GM23338 (cell line): ENCODE data around the gene BCKDHA. TPM values are rescaled to one million over a fixed set of nuclear protein-coding genes. Genes with fewer than 3 reads are reported as not detected.

ENCODE experiments used
- ATAC-seq: fragments of 200-7000 bp; cut with Tn5 transposase; 3 replicates; pipeline ENCODE4 v1.9.1; 2020
- DNase-seq: peaks from one replicate; pipeline ENCODE4 v3.0.0-alpha.2; 2015; ENCODE audit warnings: low spot score
- H2AFZ ChIP-seq: fragments of 200-600 bp; sonication (generic); 2 replicates; pipeline ENCODE4 v1.8.0; 2016; ENCODE audit warnings: antibody characterized with exemption, mild to moderate bottlenecking, moderate library complexity
- H3F3A ChIP-seq: fragments of 200-600 bp; sonication (generic); replicated peaks from 2 replicates; pipeline ENCODE4 v1.8.0; 2017; ENCODE audit warnings: antibody characterized with exemption, mixed run types, low read depth
- H3K27ac ChIP-seq: fragments of 200-600 bp; sonication (generic); 2 replicates; pipeline ENCODE4 v1.6.1; 2016; ENCODE audit warnings: low read depth
- H3K27me3 ChIP-seq: fragments of 200-600 bp; sonication (generic); 2 replicates; pipeline ENCODE4 v1.8.0; 2016; ENCODE audit warnings: mild to moderate bottlenecking, mixed run types, moderate library complexity; ENCODE audit not compliant: insufficient read depth
- H3K36me3 ChIP-seq: fragments of 200-600 bp; sonication (generic); 2 replicates; pipeline ENCODE4 v1.8.0; 2016; ENCODE audit warnings: mild to moderate bottlenecking; ENCODE audit not compliant: insufficient read depth
- H3K4me1 ChIP-seq: fragments of 200-600 bp; sonication (generic); 2 replicates; pipeline ENCODE4 v1.8.0; 2016; ENCODE audit warnings: mild to moderate bottlenecking, moderate library complexity; ENCODE audit not compliant: insufficient read depth
- H3K4me2 ChIP-seq: fragments of 200-600 bp; sonication (generic); 2 replicates; pipeline ENCODE4 v1.7.1; 2017; ENCODE audit warnings: mixed run types
- H3K4me3 ChIP-seq: fragments of 200-600 bp; sonication (generic); 2 replicates; pipeline ENCODE4 v1.6.1; 2016; ENCODE audit warnings: mixed run types
- H3K79me2 ChIP-seq: fragments of 200-600 bp; sonication (generic); replicated peaks from 2 replicates; pipeline ENCODE4 v1.8.0; 2017; ENCODE audit warnings: mild to moderate bottlenecking; ENCODE audit not compliant: insufficient read depth
- H3K9me2 ChIP-seq: fragments of 200-600 bp; sonication (generic); 2 replicates; pipeline ENCODE4 v1.8.0; 2017; ENCODE audit not compliant: insufficient read depth
- H4K20me1 ChIP-seq: fragments of 200-600 bp; sonication (generic); replicated peaks from 2 replicates; pipeline ENCODE4 v1.8.0; 2017; ENCODE audit warnings: mild to moderate bottlenecking; ENCODE audit not compliant: insufficient read depth
- H3K27ac Mint-ChIP-seq: 2 replicates; pipeline ENCODE4 v1.8.0; 2020; ENCODE audit warnings: inconsistent platforms, mild to moderate bottlenecking, moderate library complexity, mixed read lengths
- H3K27me3 Mint-ChIP-seq: 3 replicates; pipeline ENCODE4 v1.8.0; 2022; ENCODE audit warnings: low read depth, mild to moderate bottlenecking, moderate library complexity, mixed read lengths, inconsistent platforms; ENCODE audit not compliant: insufficient read depth, poor library complexity
- H3K36me3 Mint-ChIP-seq: 3 replicates; pipeline ENCODE4 v1.8.0; 2021; ENCODE audit warnings: low read depth, mild to moderate bottlenecking, inconsistent platforms, moderate library complexity, mixed read lengths
- H3K4me1 Mint-ChIP-seq: 3 replicates; pipeline ENCODE4 v1.8.0; 2020; ENCODE audit warnings: mild to moderate bottlenecking, inconsistent platforms, mixed read lengths
- H3K4me3 Mint-ChIP-seq: 3 replicates; pipeline ENCODE4 v1.8.0; 2021; ENCODE audit warnings: moderate library complexity, mild to moderate bottlenecking, inconsistent platforms, mixed read lengths
- H3K9me3 Mint-ChIP-seq: 3 replicates; pipeline ENCODE4 v1.8.0; 2020; ENCODE audit warnings: moderate library complexity, mild to moderate bottlenecking, inconsistent platforms, mixed read lengths
- CREB1 ChIP-seq: fragments of 250-450 bp; sonication (Bioruptor Pico); IDR thresholded peaks from 2 replicates; pipeline ENCODE4 v1.5.0; 2020; ENCODE audit warnings: low read depth, mild to moderate bottlenecking, moderate library complexity
- EZH2 ChIP-seq: fragments of 200-600 bp; sonication (generic); IDR thresholded peaks from one replicate; pipeline ENCODE4 v1.8.0; 2017; ENCODE audit warnings: antibody characterized with exemption, mild to moderate bottlenecking, low read depth; ENCODE audit not compliant: unreplicated experiment
- EZH2phosphoT487 ChIP-seq: fragments of 200-600 bp; sonication (generic); IDR thresholded peaks from one replicate; pipeline ENCODE4 v1.8.1; 2018; ENCODE audit warnings: antibody characterized with exemption; ENCODE audit not compliant: unreplicated experiment
- JUNB ChIP-seq: IDR thresholded peaks from one replicate; pipeline ENCODE4 v1.6.1; 2016; ENCODE audit warnings: antibody characterized with exemption; ENCODE audit not compliant: unreplicated experiment
- NANOG ChIP-seq: IDR thresholded peaks from 2 replicates; pipeline ENCODE4 v1.6.1; 2016; ENCODE audit warnings: antibody characterized with exemption, borderline replicate concordance
- POLR2AphosphoS5 ChIP-seq: IDR thresholded peaks from 2 replicates; pipeline ENCODE4 v1.6.1; 2016; ENCODE audit warnings: antibody characterized with exemption, low read depth
- STAT1 ChIP-seq: IDR thresholded peaks from one replicate; pipeline ENCODE4 v1.6.1; 2016; ENCODE audit warnings: antibody characterized with exemption; ENCODE audit not compliant: unreplicated experiment
- ZNF114 ChIP-seq: fragments of 250-450 bp; sonication (Bioruptor Pico); IDR thresholded peaks from 2 replicates; pipeline ENCODE4 v1.5.0; 2020; ENCODE audit warnings: mild to moderate bottlenecking, moderate library complexity
- ZNF331 ChIP-seq: fragments of 250-450 bp; sonication (Bioruptor Pico); IDR thresholded peaks from 2 replicates; pipeline ENCODE4 v1.5.0; 2020; ENCODE audit warnings: low read depth, mild to moderate bottlenecking, moderate library complexity
- polyA plus RNA-seq: library from polyadenylated mRNA; unstranded; fragments of >200 nt; fragmentation: Nextera tagmentation; extraction: Ambion mirVana; gene quantifications from 2 replicates; pipeline ENCODE4 v1.2.1, GENCODE V29; 2016
- total RNA-seq: library from RNA; depleted of rRNA; stranded (reverse); fragments of >200 nt; shearing (Covaris generic); gene quantifications from 2 replicates; pipeline ENCODE4 v1.2.3, GENCODE V29; 2014
- TF ChIP-seq, protein P1 (sequence below), 2 experiments: fragments of 200-600 bp in 1 of 2; sonication (generic) in 1 of 2; conservative IDR thresholded peaks; 2 replicates each; pipeline versions ENCODE4 v1.5.1 to v1.6.1; 2016 to 2017; ENCODE audit warnings: antibody characterized with exemption in 2 of 2, low read depth in 2 of 2, mild to moderate bottlenecking in 2 of 2, moderate library complexity in 1 of 2
- TF ChIP-seq, protein P2 (sequence below): IDR thresholded peaks from 2 replicates; pipeline ENCODE4 v1.6.1; 2016; ENCODE audit warnings: antibody characterized with exemption
- TF ChIP-seq, protein P3 (sequence below): IDR thresholded peaks from one replicate; pipeline ENCODE4 v1.6.1; 2018; ENCODE audit warnings: antibody characterized with exemption; ENCODE audit not compliant: unreplicated experiment
- TF ChIP-seq, protein P4 (sequence below): fragments of 250-450 bp; sonication (Bioruptor Pico); IDR thresholded peaks from 2 replicates; pipeline ENCODE4 v1.5.0; 2020; ENCODE audit warnings: mild to moderate bottlenecking, moderate library complexity

Gene BCKDHA
- total and polyA plus RNA-seq, 2 experiments from 2014 or later, result 15.0 to 42.4 TPM

DNA sequence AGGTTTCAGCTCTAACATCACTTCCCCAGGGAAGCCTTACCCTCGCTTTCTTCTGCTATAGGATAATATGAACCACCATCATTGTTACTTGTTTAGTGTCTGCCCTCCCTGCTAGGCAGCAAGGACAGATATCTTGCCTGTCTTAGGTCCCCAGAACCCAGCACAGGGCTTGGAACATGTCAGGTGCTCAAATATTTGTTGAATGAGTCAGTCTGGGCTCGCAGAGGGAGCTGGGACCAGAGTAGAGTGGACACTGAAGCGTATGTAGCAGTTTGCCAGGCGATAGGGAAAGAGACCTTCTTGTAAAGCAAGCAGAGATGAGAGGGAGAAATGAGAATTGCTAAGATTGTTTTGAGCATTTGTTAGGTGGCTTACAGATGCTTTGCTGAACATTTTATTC lies 11.7 kb downstream of the BCKDHA start:
- ATAC-seq (no peak), DNase-seq (no peak)
- no peaks in the 10 kb centered on the region for H3K4me1 ChIP-seq
- H3K79me2 ChIP-seq, result no peaks in the 10 kb centered on the region
- peaks cover under 1% of the 10 kb centered on the region; the same call in 2 of the 3 replicates for H3K36me3 Mint-ChIP-seq
- TF ChIP-seq EZH2phosphoT487 (no peak), EZH2 (no peak), CREB1 (no peak), STAT1 (no peak), ZNF331 (CRISPR knock-in tag) (no peak), ZNF114 (CRISPR knock-in tag) (no peak), JUNB (no peak), POLR2AphosphoS5 (no peak), NANOG (no peak)
- TF ChIP-seq, protein P1, sequence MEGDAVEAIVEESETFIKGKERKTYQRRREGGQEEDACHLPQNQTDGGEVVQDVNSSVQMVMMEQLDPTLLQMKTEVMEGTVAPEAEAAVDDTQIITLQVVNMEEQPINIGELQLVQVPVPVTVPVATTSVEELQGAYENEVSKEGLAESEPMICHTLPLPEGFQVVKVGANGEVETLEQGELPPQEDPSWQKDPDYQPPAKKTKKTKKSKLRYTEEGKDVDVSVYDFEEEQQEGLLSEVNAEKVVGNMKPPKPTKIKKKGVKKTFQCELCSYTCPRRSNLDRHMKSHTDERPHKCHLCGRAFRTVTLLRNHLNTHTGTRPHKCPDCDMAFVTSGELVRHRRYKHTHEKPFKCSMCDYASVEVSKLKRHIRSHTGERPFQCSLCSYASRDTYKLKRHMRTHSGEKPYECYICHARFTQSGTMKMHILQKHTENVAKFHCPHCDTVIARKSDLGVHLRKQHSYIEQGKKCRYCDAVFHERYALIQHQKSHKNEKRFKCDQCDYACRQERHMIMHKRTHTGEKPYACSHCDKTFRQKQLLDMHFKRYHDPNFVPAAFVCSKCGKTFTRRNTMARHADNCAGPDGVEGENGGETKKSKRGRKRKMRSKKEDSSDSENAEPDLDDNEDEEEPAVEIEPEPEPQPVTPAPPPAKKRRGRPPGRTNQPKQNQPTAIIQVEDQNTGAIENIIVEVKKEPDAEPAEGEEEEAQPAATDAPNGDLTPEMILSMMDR (conservative IDR thresholded peaks at IDR 0.05; ENCODE audit: low read depth in 2 of 2), result no peak
- TF ChIP-seq, protein P2, sequence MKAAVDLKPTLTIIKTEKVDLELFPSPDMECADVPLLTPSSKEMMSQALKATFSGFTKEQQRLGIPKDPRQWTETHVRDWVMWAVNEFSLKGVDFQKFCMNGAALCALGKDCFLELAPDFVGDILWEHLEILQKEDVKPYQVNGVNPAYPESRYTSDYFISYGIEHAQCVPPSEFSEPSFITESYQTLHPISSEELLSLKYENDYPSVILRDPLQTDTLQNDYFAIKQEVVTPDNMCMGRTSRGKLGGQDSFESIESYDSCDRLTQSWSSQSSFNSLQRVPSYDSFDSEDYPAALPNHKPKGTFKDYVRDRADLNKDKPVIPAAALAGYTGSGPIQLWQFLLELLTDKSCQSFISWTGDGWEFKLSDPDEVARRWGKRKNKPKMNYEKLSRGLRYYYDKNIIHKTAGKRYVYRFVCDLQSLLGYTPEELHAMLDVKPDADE, result no peak
- TF ChIP-seq, protein P3, sequence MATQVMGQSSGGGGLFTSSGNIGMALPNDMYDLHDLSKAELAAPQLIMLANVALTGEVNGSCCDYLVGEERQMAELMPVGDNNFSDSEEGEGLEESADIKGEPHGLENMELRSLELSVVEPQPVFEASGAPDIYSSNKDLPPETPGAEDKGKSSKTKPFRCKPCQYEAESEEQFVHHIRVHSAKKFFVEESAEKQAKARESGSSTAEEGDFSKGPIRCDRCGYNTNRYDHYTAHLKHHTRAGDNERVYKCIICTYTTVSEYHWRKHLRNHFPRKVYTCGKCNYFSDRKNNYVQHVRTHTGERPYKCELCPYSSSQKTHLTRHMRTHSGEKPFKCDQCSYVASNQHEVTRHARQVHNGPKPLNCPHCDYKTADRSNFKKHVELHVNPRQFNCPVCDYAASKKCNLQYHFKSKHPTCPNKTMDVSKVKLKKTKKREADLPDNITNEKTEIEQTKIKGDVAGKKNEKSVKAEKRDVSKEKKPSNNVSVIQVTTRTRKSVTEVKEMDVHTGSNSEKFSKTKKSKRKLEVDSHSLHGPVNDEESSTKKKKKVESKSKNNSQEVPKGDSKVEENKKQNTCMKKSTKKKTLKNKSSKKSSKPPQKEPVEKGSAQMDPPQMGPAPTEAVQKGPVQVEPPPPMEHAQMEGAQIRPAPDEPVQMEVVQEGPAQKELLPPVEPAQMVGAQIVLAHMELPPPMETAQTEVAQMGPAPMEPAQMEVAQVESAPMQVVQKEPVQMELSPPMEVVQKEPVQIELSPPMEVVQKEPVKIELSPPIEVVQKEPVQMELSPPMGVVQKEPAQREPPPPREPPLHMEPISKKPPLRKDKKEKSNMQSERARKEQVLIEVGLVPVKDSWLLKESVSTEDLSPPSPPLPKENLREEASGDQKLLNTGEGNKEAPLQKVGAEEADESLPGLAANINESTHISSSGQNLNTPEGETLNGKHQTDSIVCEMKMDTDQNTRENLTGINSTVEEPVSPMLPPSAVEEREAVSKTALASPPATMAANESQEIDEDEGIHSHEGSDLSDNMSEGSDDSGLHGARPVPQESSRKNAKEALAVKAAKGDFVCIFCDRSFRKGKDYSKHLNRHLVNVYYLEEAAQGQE, result no peak
- TF ChIP-seq, protein P4, sequence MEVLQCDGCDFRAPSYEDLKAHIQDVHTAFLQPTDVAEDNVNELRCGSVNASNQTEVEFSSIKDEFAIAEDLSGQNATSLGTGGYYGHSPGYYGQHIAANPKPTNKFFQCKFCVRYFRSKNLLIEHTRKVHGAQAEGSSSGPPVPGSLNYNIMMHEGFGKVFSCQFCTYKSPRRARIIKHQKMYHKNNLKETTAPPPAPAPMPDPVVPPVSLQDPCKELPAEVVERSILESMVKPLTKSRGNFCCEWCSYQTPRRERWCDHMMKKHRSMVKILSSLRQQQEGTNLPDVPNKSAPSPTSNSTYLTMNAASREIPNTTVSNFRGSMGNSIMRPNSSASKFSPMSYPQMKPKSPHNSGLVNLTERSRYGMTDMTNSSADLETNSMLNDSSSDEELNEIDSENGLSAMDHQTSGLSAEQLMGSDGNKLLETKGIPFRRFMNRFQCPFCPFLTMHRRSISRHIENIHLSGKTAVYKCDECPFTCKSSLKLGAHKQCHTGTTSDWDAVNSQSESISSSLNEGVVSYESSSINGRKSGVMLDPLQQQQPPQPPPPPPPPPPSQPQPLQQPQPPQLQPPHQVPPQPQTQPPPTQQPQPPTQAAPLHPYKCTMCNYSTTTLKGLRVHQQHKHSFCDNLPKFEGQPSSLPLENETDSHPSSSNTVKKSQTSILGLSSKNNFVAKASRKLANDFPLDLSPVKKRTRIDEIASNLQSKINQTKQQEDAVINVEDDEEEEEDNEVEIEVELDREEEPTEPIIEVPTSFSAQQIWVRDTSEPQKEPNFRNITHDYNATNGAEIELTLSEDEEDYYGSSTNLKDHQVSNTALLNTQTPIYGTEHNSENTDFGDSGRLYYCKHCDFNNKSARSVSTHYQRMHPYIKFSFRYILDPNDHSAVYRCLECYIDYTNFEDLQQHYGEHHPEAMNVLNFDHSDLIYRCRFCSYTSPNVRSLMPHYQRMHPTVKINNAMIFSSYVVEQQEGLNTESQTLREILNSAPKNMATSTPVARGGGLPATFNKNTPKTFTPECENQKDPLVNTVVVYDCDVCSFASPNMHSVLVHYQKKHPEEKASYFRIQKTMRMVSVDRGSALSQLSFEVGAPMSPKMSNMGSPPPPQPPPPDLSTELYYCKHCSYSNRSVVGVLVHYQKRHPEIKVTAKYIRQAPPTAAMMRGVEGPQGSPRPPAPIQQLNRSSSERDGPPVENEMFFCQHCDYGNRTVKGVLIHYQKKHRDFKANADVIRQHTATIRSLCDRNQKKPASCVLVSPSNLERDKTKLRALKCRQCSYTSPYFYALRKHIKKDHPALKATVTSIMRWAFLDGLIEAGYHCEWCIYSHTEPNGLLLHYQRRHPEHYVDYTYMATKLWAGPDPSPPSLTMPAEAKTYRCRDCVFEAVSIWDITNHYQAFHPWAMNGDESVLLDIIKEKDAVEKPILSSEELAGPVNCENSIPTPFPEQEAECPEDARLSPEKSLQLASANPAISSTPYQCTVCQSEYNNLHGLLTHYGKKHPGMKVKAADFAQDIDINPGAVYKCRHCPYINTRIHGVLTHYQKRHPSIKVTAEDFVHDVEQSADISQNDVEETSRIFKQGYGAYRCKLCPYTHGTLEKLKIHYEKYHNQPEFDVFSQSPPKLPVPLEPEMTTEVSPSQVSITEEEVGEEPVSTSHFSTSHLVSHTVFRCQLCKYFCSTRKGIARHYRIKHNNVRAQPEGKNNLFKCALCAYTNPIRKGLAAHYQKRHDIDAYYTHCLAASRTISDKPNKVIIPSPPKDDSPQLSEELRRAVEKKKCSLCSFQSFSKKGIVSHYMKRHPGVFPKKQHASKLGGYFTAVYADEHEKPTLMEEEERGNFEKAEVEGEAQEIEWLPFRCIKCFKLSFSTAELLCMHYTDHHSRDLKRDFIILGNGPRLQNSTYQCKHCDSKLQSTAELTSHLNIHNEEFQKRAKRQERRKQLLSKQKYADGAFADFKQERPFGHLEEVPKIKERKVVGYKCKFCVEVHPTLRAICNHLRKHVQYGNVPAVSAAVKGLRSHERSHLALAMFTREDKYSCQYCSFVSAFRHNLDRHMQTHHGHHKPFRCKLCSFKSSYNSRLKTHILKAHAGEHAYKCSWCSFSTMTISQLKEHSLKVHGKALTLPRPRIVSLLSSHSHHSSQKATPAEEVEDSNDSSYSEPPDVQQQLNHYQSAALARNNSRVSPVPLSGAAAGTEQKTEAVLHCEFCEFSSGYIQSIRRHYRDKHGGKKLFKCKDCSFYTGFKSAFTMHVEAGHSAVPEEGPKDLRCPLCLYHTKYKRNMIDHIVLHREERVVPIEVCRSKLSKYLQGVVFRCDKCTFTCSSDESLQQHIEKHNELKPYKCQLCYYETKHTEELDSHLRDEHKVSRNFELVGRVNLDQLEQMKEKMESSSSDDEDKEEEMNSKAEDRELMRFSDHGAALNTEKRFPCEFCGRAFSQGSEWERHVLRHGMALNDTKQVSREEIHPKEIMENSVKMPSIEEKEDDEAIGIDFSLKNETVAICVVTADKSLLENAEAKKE (CRISPR knock-in tag), result no peak
- H3K27ac Mint-ChIP-seq, result no peak overlapping the region
- H3K9me2 ChIP-seq, result no peaks in the 10 kb centered on the region
- no peaks in the 10 kb centered on the region for H4K20me1 ChIP-seq
- H3K27me3 ChIP-seq, result no peaks in the 10 kb centered on the region
- no peak overlapping the region for H3K27ac ChIP-seq
- H2AFZ ChIP-seq, result no peak overlapping the region
- H3K4me3 Mint-ChIP-seq, result no peak overlapping the region
- H3K36me3 ChIP-seq, result no peaks in the 10 kb centered on the region
- H3K4me3 ChIP-seq, result no peak overlapping the region
- H3K27me3 Mint-ChIP-seq, result peaks cover 4% of the 10 kb centered on the region
- H3K4me1 Mint-ChIP-seq, result peaks cover 8% of the 10 kb centered on the region
- no peak overlapping the region for H3K4me2 ChIP-seq
- no peaks in the 10 kb centered on the region for H3K9me3 Mint-ChIP-seq
- H3F3A ChIP-seq, result peaks cover 7% of the 10 kb centered on the region; the same call in 1 of the 2 replicates
